Naive thymus-derived CD4-positive, alpha-beta T cell (primary cell): ENCODE measurements around the gene PIEZO2. TPM values are rescaled to one million over a fixed set of nuclear protein-coding genes. Genes with fewer than 3 reads are reported as not detected.

Experiments used
- ATAC-seq: fragments of 150-1000 bp; cut with Tn5 transposase; 2 replicates; pipeline ENCODE4 v1.10.0; 2021; ENCODE audit warnings: mild to moderate bottlenecking, moderate library complexity
- CTCF ChIA-PET: fragments of 350-600 bp; sonication (Branson Sonifier 250); formaldehyde crosslinking; loops from one replicate; lab custom pipeline; 2021; ENCODE audit warnings: antibody characterized with exemption; lab: Charles Lee
- POLR2A ChIA-PET: fragments of 350-600 bp; sonication (Branson Sonifier 250); formaldehyde crosslinking; loops from one replicate; lab custom pipeline; 2021; ENCODE audit warnings: antibody characterized with exemption, inconsistent platforms; lab: Charles Lee
- DNase-seq, 9 donors: peaks; one replicate each; pipeline versions ENCODE4 v3.0.0 to v3.0.0-alpha.2; 2020 to 2022; ENCODE audit warnings: mixed read lengths in 1 of 9
- H3K27ac ChIP-seq: one replicate; pipeline ENCODE4 v1.7.0; 2013; ENCODE audit warnings: mild to moderate bottlenecking, low read depth, low read length, moderate library complexity
- H3K27me3 ChIP-seq, 2 donors: one replicate each; pipeline ENCODE4 v1.7.0; 2013; ENCODE audit warnings: low read length in 2 of 2, mild to moderate bottlenecking in 2 of 2, moderate library complexity in 2 of 2; ENCODE audit not compliant: control insufficient read depth in 2 of 2, insufficient read depth in 2 of 2
- H3K36me3 ChIP-seq, 3 experiments: 1 replicate in 2 of 3; 2 replicates in 1 of 3; pipeline ENCODE4 v1.7.0; 2013; ENCODE audit warnings: low read length in 3 of 3, mild to moderate bottlenecking in 3 of 3, moderate library complexity in 1 of 3; ENCODE audit not compliant: insufficient read depth in 3 of 3, control insufficient read depth in 2 of 3
- H3K4me1 ChIP-seq, 2 donors: one replicate each; pipeline ENCODE4 v1.7.0; 2013; ENCODE audit warnings: low read length in 2 of 2, mild to moderate bottlenecking in 2 of 2, moderate library complexity in 1 of 2; ENCODE audit not compliant: control insufficient read depth in 2 of 2, insufficient read depth in 2 of 2
- H3K4me3 ChIP-seq: 2 replicates; pipeline ENCODE4 v1.7.0; 2013; ENCODE audit warnings: mild to moderate bottlenecking, low read length
- H3K9me3 ChIP-seq, 3 experiments: 1 replicate in 2 of 3; 2 replicates in 1 of 3; pipeline ENCODE4 v1.7.0; 2013; ENCODE audit warnings: low read length in 3 of 3; ENCODE audit not compliant: control insufficient read depth in 2 of 3
- H3K27ac Mint-ChIP-seq, 9 donors: one replicate each; pipeline ENCODE4 v1.8.0; 2020 to 2022; ENCODE audit warnings: mixed read lengths in 9 of 9, mild to moderate bottlenecking in 8 of 9, moderate library complexity in 5 of 9, inconsistent platforms in 2 of 9
- H3K27me3 Mint-ChIP-seq, 5 donors: one replicate each; pipeline ENCODE4 v1.8.0; 2021 to 2022; ENCODE audit warnings: mixed read lengths in 5 of 5, mild to moderate bottlenecking in 1 of 5
- H3K36me3 Mint-ChIP-seq, 5 donors: one replicate each; pipeline ENCODE4 v1.8.0; 2020 to 2022; ENCODE audit warnings: mixed read lengths in 5 of 5, mild to moderate bottlenecking in 3 of 5, inconsistent platforms in 1 of 5
- H3K4me1 Mint-ChIP-seq, 7 donors: one replicate each; pipeline ENCODE4 v1.8.0; 2020 to 2022; ENCODE audit warnings: mixed read lengths in 7 of 7, mild to moderate bottlenecking in 3 of 7, inconsistent platforms in 1 of 7
- H3K4me3 Mint-ChIP-seq, 10 donors: one replicate each; pipeline ENCODE4 v1.8.0; 2020 to 2022; ENCODE audit warnings: mild to moderate bottlenecking in 10 of 10, mixed read lengths in 10 of 10, moderate library complexity in 6 of 10, inconsistent platforms in 2 of 10
- H3K9me3 Mint-ChIP-seq, 11 donors: one replicate each; pipeline ENCODE4 v1.8.0; 2020 to 2022; ENCODE audit warnings: mixed read lengths in 11 of 11, mild to moderate bottlenecking in 4 of 11, inconsistent platforms in 1 of 11, moderate library complexity in 1 of 11
- intact Hi-C, 2 donors: fragments of 100-400 bp; cut with micrococcal nuclease; formaldehyde crosslinking; loops; one replicate each; pipeline ENCODE4 v1.15.1; 2023
- polyA plus RNA-seq, 2 donors: library from polyadenylated mRNA; unstranded; fragments of 300-500 nt; fragmentation: Illumina TruSeq; gene quantifications; one replicate each; pipeline ENCODE4 v1.2.3, GENCODE V29; 2021
- total RNA-seq, 6 experiments: library from RNA in 5 of 6; stranded (reverse) in 5 of 6; gene quantifications; 1 replicate in 5 of 6; 2 replicates in 1 of 6; pipeline ENCODE4 v1.2.3 and lab custom pipeline; 2021 to 2026

PIEZO2 gene
- total and polyA plus RNA-seq, 7 experiments from 2014 or later: not detected

GRCh38 chr18:11118051-11118766 is 31.2 kb downstream of the PIEZO2 start:
- H3K27me3 Mint-ChIP-seq: no peaks in the 10 kb centered on the region
- CTCF ChIA-PET: no interaction called here
- H3K4me3 ChIP-seq: no peak overlapping the region
- H3K27ac ChIP-seq: no peak overlapping the region
- no peak overlapping the region for H3K27ac Mint-ChIP-seq
- no peaks in the 10 kb centered on the region for H3K36me3 ChIP-seq
- POLR2A ChIA-PET: no interaction called here
- H3K4me1 ChIP-seq: no peaks in the 10 kb centered on the region
- H3K9me3 ChIP-seq: no peaks in the 10 kb centered on the region
- intact Hi-C loops: no loop called here
- DNase-seq (no peak), ATAC-seq (no peak)
- H3K9me3 Mint-ChIP-seq: no peaks in the 10 kb centered on the region
- H3K27me3 ChIP-seq: no peaks in the 10 kb centered on the region
- H3K4me3 Mint-ChIP-seq: no peak overlapping the region
- no peaks in the 10 kb centered on the region for H3K4me1 Mint-ChIP-seq
- H3K36me3 Mint-ChIP-seq: no peaks in the 10 kb centered on the region

GRCh38 chr18:11115276-11115675 is 34.1 kb downstream of the PIEZO2 start:
- no peak overlapping the region for H3K4me3 ChIP-seq
- H3K9me3 ChIP-seq: no peaks in the 10 kb centered on the region
- no peak for DNase-seq
- POLR2A ChIA-PET: no interaction called here
- Mint-ChIP-seq H3K36me3 (no peaks in the 10 kb centered on the region), H3K27me3 (no peaks in the 10 kb centered on the region), H3K4me3 (no peak overlapping the region), H3K4me1 (no peaks in the 10 kb centered on the region), H3K27ac (no peak overlapping the region), H3K9me3 (peaks cover 0 to 2% (median 0%) of the 10 kb centered on the region in 11 donors)
- CTCF ChIA-PET: no interaction called here
- no peaks in the 10 kb centered on the region for H3K36me3 ChIP-seq
- no peaks in the 10 kb centered on the region for H3K4me1 ChIP-seq
- ATAC-seq: no peak
- intact Hi-C loops: no loop called here
- H3K27me3 ChIP-seq: no peaks in the 10 kb centered on the region
- H3K27ac ChIP-seq: no peak overlapping the region

GRCh38 chr18:11114653-11115052 is 34.7 kb downstream of the PIEZO2 start:
- Histone ChIP-seq H3K27me3 (no peaks in the 10 kb centered on the region), H3K27ac (no peak overlapping the region), H3K9me3 (no peaks in the 10 kb centered on the region), H3K4me3 (no peak overlapping the region), H3K4me1 (no peaks in the 10 kb centered on the region), H3K36me3 (no peaks in the 10 kb centered on the region)
- no peaks in the 10 kb centered on the region for H3K36me3 Mint-ChIP-seq
- no peak overlapping the region for H3K4me3 Mint-ChIP-seq
- H3K27ac Mint-ChIP-seq: no peak overlapping the region
- DNase-seq (no peak), ATAC-seq (no peak)
- peaks cover 0 to 2% (median 0%) of the 10 kb centered on the region in 11 donors for H3K9me3 Mint-ChIP-seq
- CTCF ChIA-PET: no interaction called here
- POLR2A ChIA-PET: no interaction called here
- intact Hi-C loops: no loop called here
- no peaks in the 10 kb centered on the region for H3K27me3 Mint-ChIP-seq
- H3K4me1 Mint-ChIP-seq: no peaks in the 10 kb centered on the region

- Mint-ChIP-seq H3K9me3 (peaks cover 0 to 2% (median 0%) of the 10 kb centered on the region in 11 donors), H3K4me1 (no peaks in the 10 kb centered on the region), H3K27me3 (no peaks in the 10 kb centered on the region), H3K36me3 (no peaks in the 10 kb centered on the region), H3K4me3 (no peak overlapping the region), H3K27ac (no peak overlapping the region)
- H3K36me3 ChIP-seq: no peaks in the 10 kb centered on the region
- H3K27me3 ChIP-seq: no peaks in the 10 kb centered on the region
- DNase-seq: no peak
- no peak for ATAC-seq
- H3K9me3 ChIP-seq: no peaks in the 10 kb centered on the region
- H3K4me3 ChIP-seq: no peak overlapping the region
- intact Hi-C loops: no loop called here
- H3K4me1 ChIP-seq: no peaks in the 10 kb centered on the region
- ChIA-PET POLR2A (no interaction called here), CTCF (no interaction called here)
- H3K27ac ChIP-seq: no peak overlapping the region
Measured at GRCh38 chr18:11113937-11114336, 35.4 kb downstream of the PIEZO2 start.

GRCh38 chr18:11113046-11113548 is 36.3 kb downstream of the PIEZO2 start:
- Mint-ChIP-seq H3K9me3 (peaks cover 0 to 2% (median 0%) of the 10 kb centered on the region in 11 donors), H3K36me3 (no peaks in the 10 kb centered on the region), H3K27me3 (no peaks in the 10 kb centered on the region), H3K4me1 (no peaks in the 10 kb centered on the region), H3K27ac (no peak overlapping the region), H3K4me3 (no peak overlapping the region)
- CTCF ChIA-PET: no interaction called here
- POLR2A ChIA-PET: no interaction called here
- Histone ChIP-seq H3K9me3 (no peaks in the 10 kb centered on the region), H3K27ac (no peak overlapping the region), H3K27me3 (no peaks in the 10 kb centered on the region), H3K4me1 (no peaks in the 10 kb centered on the region), H3K36me3 (no peaks in the 10 kb centered on the region), H3K4me3 (no peak overlapping the region)
- DNase-seq (no peak), ATAC-seq (no peak)
- intact Hi-C loops: no loop called here

GRCh38 chr18:11112286-11112685 is 37.1 kb downstream of the PIEZO2 start:
- H3K4me3 Mint-ChIP-seq: no peak overlapping the region
- DNase-seq (no peak), ATAC-seq (no peak)
- Histone ChIP-seq H3K4me1 (no peaks in the 10 kb centered on the region), H3K4me3 (no peak overlapping the region), H3K36me3 (no peaks in the 10 kb centered on the region), H3K9me3 (no peaks in the 10 kb centered on the region), H3K27ac (no peak overlapping the region), H3K27me3 (no peaks in the 10 kb centered on the region)
- no peaks in the 10 kb centered on the region for H3K4me1 Mint-ChIP-seq
- intact Hi-C loops: no loop called here
- ChIA-PET CTCF (no interaction called here), POLR2A (no interaction called here)
- no peaks in the 10 kb centered on the region for H3K36me3 Mint-ChIP-seq
- H3K9me3 Mint-ChIP-seq: peaks cover 0 to 2% (median 0%) of the 10 kb centered on the region in 11 donors
- H3K27me3 Mint-ChIP-seq: no peaks in the 10 kb centered on the region
- H3K27ac Mint-ChIP-seq: no peak overlapping the region

- H3K27ac Mint-ChIP-seq: peak overlapping the region in 1 of 9 donors; percentile 8
- intact Hi-C loops: no loop called here
- ATAC-seq (no peak), DNase-seq (no peak)
- no peak overlapping the region for H3K4me3 Mint-ChIP-seq
- no peaks in the 10 kb centered on the region for H3K4me1 Mint-ChIP-seq
- Histone ChIP-seq H3K36me3 (no peaks in the 10 kb centered on the region), H3K4me3 (no peak overlapping the region), H3K27me3 (no peaks in the 10 kb centered on the region), H3K4me1 (no peaks in the 10 kb centered on the region), H3K9me3 (no peaks in the 10 kb centered on the region), H3K27ac (no peak overlapping the region)
- ChIA-PET CTCF (no interaction called here), POLR2A (no interaction called here)
- H3K36me3 Mint-ChIP-seq: no peaks in the 10 kb centered on the region
- H3K27me3 Mint-ChIP-seq: no peaks in the 10 kb centered on the region
- H3K9me3 Mint-ChIP-seq: peaks cover 0 to 2% (median 0%) of the 10 kb centered on the region in 11 donors
Measured at GRCh38 chr18:11110509-11110908, 38.9 kb downstream of the PIEZO2 start.
